Measurements from ENCODE around the gene GPR171. TPM values are rescaled to one million over a fixed set of nuclear protein-coding genes. Genes with fewer than 3 reads are reported as not detected.
"Not testable (repeated sequence)": the region's sequence is repeated elsewhere in the genome, so short reads cannot be mapped to it uniquely, and the experiment has no call there.

Gene GPR171
- polyA plus RNA-seq, 3 donors: 0.22 to 0.50 (median 0.36) TPM

DNA sequence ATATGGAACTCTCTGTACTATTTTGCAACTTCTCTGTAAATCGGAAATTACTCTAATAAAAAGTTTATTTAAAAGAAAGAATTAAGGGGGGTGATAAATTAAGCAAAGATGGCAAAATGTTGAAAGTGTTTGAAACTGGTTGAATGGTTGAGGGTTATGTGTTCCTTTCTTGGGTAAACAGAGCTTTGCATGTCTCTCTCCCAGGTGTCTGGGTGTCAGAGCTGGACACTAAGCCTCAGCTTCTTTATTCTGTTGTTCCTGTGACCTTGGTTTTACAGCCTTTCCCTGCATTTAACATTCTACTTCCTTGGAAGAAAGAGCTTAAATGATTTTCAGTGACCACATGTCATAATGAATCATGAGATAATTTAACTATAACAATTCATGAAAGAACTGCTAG is 7.2 kb downstream of the GPR171 start:
- no peak for DNase-seq (ENCODE audit: extremely low read depth in 1 of 11, low read depth in 9 of 11, low spot score in 4 of 11)

DNA sequence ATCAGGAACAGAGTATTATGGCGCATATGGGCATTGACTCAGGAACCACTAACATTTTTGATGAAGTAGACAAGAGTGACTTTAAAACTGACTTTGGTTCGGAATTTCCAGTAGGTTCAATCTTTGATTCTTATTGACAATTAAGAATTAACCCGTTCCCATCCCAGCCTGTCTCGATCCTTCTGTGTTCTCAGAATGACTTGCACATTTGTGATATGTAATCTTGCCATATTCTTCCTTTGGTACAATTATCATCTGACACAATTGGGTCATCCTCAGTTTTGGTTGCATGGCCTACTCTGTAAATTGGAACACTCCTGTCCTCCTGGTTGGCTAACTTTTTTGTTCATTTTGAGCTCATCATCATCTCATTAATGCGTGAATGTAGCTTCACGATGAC is 10.5 kb downstream of the GPR171 start:
- no peak for DNase-seq (ENCODE audit: extremely low read depth in 1 of 11, low read depth in 9 of 11, low spot score in 4 of 11)

- no peak for DNase-seq (ENCODE audit: extremely low read depth in 1 of 11, low read depth in 9 of 11, low spot score in 4 of 11)
Observed at GRCh38 chr3:151191095-151191494, 11.9 kb downstream of the GPR171 start.

DNA sequence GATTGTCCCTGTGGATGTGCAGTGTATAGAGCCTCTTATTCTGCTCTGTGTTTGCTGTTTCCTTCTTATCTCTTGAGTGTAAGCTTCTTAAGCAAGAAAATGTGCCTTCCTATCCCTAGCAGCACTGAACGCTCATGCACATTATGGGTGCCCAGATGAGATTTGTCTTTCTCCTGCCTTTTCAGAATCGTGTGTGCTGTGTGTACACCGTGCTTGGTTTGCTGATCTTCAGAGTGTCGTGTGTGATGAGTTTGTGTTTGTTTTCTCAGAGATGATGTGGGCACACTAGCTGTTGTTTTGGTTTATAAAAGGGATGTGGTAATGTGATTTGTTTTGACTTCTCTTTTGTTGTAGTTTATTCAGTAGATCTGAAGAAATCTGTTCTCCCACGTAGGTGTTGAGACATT is 19.7 kb downstream of the GPR171 start:
- DNase-seq (ENCODE audit: extremely low read depth in 1 of 11, low read depth in 9 of 11, low spot score in 4 of 11): no peak

DNA sequence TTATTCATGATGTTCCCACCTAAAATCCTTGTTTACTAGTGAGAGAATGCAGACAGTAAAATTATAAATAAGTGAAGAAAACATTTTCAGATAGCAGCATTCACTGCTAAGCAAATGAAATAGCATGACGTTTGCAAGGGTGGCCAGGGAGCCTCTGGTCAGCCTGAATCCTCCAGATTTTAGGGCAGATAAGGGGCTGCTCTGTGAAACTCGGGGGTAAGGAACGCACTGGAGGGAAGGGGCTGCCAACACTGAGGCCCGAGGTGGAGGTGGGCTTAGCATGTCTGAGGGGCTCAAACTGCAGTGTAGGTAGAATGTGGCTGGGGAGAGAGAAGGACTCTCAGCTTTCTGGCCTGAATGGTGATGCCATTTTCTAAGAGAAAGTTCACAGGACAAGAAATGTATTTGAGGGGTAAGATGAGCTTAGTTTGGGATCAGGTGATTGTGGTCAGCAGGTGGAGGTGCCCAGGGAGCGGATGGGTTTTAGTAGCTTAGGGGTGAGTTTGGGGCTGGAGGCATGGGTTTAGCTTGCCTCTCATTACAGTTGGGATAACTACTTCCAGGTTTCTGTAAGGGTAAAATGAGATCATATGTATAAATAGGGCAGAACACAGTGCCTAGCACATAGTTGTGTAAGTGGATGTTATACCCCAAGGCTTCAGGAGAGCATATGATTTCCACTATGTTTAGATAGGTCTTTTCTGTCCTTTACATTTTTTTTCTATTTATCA is 20.5 kb downstream of the GPR171 start:
- no peak for DNase-seq (ENCODE audit: extremely low read depth in 1 of 11, low read depth in 9 of 11, low spot score in 4 of 11)

DNA sequence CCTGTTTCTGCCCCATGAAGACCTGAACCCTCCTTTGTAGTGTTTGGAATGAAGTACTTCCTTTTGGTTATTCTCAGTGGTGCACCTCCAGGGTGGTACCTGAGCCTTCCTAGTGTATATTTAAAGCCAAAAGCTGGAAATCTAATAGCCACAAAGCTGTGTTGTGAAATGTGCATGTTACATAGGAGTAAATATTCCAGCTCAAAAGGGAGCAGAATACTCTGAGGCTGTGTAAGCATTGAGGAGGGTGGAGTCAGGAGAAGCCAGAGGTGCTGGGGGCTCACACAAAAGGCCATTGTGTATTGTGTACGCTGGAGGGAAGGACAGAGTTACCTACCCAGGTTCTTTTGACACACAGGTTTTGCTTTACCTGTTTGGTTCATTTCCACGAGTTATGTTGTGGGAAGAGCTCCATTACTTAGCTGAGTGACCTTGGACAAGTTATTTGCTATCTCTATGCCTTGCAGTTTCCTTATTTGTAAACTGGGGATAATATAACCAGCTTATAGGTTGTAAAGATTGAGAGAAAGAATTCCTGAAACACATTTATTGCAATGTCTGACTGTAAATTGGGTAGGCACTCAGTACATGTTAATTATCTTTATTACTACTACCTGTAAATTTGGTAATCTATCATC is 24.7 kb downstream of the GPR171 start:
- DNase-seq (ENCODE audit: extremely low read depth in 1 of 11, low read depth in 9 of 11, low spot score in 4 of 11): no peak

DNA sequence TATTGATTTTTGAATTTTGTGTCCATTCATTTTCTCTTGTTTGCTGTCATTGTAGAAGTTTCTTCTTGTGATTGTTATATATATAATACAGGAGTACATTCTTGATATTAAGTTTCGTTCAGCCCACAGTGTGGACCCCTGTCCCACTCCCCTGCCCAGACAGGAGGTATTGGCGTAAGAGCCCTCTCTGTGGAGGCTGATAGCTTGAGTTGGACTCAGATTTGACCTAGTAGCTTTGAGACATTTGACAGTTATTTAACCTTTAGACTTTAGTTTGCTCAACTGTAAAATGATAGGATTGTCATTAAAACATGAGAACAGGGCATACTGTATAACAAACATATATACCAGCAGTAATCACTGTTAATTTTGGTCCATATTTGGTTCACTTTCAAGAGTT is 27.1 kb downstream of the GPR171 start:
- DNase-seq (ENCODE audit: extremely low read depth in 1 of 11, low read depth in 9 of 11, low spot score in 4 of 11): no peak

DNA sequence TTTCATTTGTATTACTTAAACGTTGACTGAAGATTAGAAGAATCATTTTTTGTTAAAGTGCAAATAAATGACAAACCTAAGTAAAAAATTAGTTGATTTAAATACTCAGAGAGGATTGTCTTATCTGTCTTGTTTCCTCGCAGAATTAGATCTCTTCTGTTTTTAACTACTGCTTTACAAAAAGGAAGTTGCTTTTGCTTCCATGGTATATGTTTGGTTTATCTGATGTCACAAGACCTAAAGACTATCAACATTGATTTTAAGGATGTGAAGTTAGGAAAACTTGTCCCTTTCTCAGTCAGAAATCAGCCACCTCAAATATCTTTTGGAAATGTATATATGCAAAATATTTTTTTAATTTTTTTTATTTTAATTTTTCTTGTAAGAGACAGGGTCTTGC is 28.7 kb downstream of the GPR171 start:
- no peak for DNase-seq (ENCODE audit: extremely low read depth in 1 of 11, low read depth in 9 of 11, low spot score in 4 of 11)

DNA sequence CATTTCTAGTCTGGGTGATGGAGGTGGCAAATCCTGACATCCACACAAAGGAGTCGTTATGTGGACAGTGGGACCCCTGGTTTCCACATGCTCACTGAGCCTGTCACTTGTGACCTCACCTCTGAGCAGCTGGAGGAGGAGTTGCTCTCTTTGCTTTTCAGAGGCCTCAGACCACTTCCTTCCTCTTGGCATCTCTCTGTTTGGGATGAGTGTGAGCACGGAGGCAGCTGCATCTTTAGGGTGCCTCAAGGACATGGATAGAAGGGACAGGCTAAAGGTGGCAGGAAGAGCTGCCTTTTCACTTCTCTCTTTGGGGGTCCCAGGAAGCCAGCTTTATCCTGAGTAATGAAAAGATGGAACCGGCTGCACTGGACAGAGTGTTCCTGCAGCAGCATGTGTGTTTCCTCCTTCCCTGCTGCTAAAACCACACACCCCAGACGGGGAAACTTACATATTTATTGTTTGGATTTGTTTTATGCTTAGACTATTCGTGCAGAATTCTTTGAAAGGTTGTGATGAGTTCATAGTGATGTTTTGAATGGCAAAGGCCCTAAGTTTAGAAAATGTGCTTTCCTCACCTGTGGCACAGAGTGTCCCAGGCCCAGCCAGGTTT is 31.8 kb downstream of the GPR171 start:
- no peak for DNase-seq (ENCODE audit: extremely low read depth in 1 of 11, low read depth in 9 of 11, low spot score in 4 of 11)

GRCh38 chr3:151169948-151170679 is 32.9 kb downstream of the GPR171 start:
- not testable (repeated sequence) for DNase-seq (ENCODE audit: extremely low read depth in 1 of 11, low read depth in 9 of 11, low spot score in 4 of 11)

- DNase-seq (ENCODE audit: extremely low read depth in 1 of 11, low read depth in 9 of 11, low spot score in 4 of 11): no peak
Observed at GRCh38 chr3:151169262-151169947, 33.6 kb downstream of the GPR171 start.

DNA sequence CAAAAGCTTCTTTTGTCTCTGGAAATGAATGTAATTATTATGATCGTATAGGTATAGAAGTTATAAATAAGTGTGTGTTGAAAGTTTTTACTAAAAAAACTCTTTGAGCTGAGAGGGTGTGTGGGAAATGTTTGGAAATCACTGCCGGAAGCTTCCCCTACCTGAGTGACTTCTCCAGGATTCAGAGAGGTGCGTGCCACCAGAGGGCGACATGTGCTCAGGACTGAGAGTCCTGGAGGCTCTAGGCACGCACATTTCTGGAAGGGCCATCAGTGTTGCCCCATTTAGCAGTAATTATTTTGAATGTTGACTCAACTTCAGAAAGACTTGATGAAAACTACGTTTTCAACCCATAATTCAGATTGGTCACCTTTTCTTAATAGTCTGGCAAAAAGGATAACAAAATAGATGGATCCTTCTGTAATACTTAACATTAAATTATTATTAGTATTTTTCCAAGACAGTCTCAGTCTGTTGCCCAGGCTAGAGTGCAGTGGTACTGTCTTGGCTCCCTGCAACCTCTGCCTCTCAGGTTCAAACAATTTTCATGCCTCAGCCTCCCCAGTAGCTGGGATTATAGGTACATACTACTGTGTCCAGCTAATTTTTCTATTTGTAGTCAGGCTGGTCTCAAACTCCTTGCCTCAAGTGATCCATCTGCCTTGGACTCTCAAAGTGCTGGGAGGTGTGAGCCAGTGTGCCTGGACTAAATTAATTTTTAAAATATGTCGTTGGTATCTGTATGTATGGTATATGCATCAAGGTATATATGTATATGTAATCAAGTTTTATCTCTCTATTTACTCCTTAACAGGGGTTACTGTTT is 34.5 kb downstream of the GPR171 start:
- peak in 8 of 11 donors; percentile 23 to 54 (median 38) for DNase-seq (ENCODE audit: extremely low read depth in 1 of 11, low read depth in 9 of 11, low spot score in 4 of 11)

- no peak for DNase-seq (ENCODE audit: extremely low read depth in 1 of 11, low read depth in 9 of 11, low spot score in 4 of 11)
Observed at GRCh38 chr3:151166161-151166560, 36.9 kb downstream of the GPR171 start.

DNA sequence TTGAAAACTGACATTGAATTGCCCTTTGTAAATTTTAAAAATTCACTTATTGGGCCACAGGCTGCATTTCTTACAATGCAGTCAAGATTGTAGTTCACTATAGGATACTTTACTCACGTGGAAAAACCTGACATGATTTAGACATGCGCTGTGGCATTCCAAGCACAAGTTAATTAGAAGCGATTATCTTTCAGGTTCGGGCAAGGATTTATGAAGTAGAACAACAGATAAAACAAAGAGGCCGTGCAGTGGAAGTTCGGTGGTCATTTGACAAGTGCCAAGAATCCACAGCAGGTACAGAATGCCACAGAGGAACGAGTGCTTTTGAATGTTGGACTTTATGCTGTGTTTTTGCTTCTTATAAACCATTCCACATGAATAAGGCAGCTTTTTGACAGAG is 37.8 kb downstream of the GPR171 start:
- DNase-seq (ENCODE audit: extremely low read depth in 1 of 11, low read depth in 9 of 11, low spot score in 4 of 11): peak in 9 of 11 donors; percentile 24 to 65 (median 41)

- no peak for DNase-seq (ENCODE audit: extremely low read depth in 1 of 11, low read depth in 9 of 11, low spot score in 4 of 11)
Observed at GRCh38 chr3:151159806-151160205, 43.2 kb downstream of the GPR171 start.

GRCh38 chr3:151156618-151157216 is 46.3 kb downstream of the GPR171 start:
- peak in 3 of 11 donors; percentile 32 to 46 (median 41) for DNase-seq (ENCODE audit: extremely low read depth in 1 of 11, low read depth in 9 of 11, low spot score in 4 of 11)

GRCh38 chr3:151155409-151156128 is 47.4 kb downstream of the GPR171 start:
- DNase-seq (ENCODE audit: extremely low read depth in 1 of 11, low read depth in 9 of 11, low spot score in 4 of 11): no peak

All from renal cortex interstitium (tissue), 11 donors.